Esophagus squamous epithelium (tissue), 5 donors: Measurements from ENCODE around the gene CLEC14A. TPM values are rescaled to one million over a fixed set of nuclear protein-coding genes. Genes with fewer than 3 reads are reported as not detected.

Experiments used
- DNase-seq: peaks from one replicate; lab custom pipeline; 2025; lab: John Stamatoyannopoulos, UW
- H3K27ac ChIP-seq, 4 donors: fragments of 200-600 bp; sonication (generic); one replicate each; pipeline ENCODE4 v1.5.1; 2016 to 2019; ENCODE audit warnings: mild to moderate bottlenecking in 1 of 4
- H3K27me3 ChIP-seq, 4 donors: fragments of 200-600 bp; sonication (generic); 1 replicate in 3 of 4; 2 replicates in 1 of 4; pipeline versions ENCODE4 v1.5.1 to v1.6.0; 2017 to 2021; ENCODE audit warnings: antibody characterized with exemption in 1 of 4
- H3K36me3 ChIP-seq, 3 donors: fragments of 200-600 bp; sonication (generic); one replicate each; pipeline ENCODE4 v1.5.1; 2016 to 2019
- H3K4me1 ChIP-seq, 3 donors: fragments of 200-600 bp; sonication (generic); one replicate each; pipeline ENCODE4 v1.5.1; 2017 to 2019
- H3K4me3 ChIP-seq, 4 donors: fragments of 200-600 bp; sonication (generic); 1 replicate in 3 of 4; 2 replicates in 1 of 4; pipeline ENCODE4 v1.5.1; 2016 to 2019; ENCODE audit warnings: mild to moderate bottlenecking in 2 of 4, moderate library complexity in 1 of 4
- H3K9me3 ChIP-seq, 3 donors: fragments of 200-600 bp; sonication (generic); one replicate each; pipeline ENCODE4 v1.5.1; 2016 to 2019
- POLR2A ChIP-seq, 4 donors: fragments of 450-650 bp; IDR thresholded peaks; one replicate each; pipeline ENCODE4 v1.6.1; 2017; ENCODE audit warnings: antibody characterized with exemption in 4 of 4, mild to moderate bottlenecking in 4 of 4, moderate library complexity in 3 of 4
- WGBS, 2 donors: methylation state at CpG; one replicate each; pipeline ENCODE4 v1.1.5; 2018; 5-methylcytosine and 5-hydroxymethylcytosine counted together
- intact Hi-C: fragments of 100-400 bp; cut with DNase I; formaldehyde crosslinking; loops from one replicate; pipeline ENCODE4 v1.15.0; 2022
- total RNA-seq, 4 donors: library from RNA; depleted of rRNA; stranded (reverse); fragments of >200 nt; gene quantifications; one replicate each; pipeline ENCODE4 v1.1.0, GENCODE V29; 2016
- TF ChIP-seq, protein P1 (sequence below), 6 experiments: fragments of 450-650 bp in 4 of 6; fragments of 200-600 bp in 2 of 6; sonication (generic) in 2 of 6; IDR thresholded peaks; one replicate each; pipeline ENCODE4 v1.5.1; 2016 to 2019; ENCODE audit warnings: antibody characterized with exemption in 6 of 6, mild to moderate bottlenecking in 4 of 6, moderate library complexity in 4 of 6
- donor health status: DM: yes; HTN: yes; CAD: no.

The CLEC14A gene, protein sequence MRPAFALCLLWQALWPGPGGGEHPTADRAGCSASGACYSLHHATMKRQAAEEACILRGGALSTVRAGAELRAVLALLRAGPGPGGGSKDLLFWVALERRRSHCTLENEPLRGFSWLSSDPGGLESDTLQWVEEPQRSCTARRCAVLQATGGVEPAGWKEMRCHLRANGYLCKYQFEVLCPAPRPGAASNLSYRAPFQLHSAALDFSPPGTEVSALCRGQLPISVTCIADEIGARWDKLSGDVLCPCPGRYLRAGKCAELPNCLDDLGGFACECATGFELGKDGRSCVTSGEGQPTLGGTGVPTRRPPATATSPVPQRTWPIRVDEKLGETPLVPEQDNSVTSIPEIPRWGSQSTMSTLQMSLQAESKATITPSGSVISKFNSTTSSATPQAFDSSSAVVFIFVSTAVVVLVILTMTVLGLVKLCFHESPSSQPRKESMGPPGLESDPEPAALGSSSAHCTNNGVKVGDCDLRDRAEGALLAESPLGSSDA
- total RNA-seq, result 10 to 100 TPM in 2 of 4 donors, 1 to 10 TPM in 2; 5.4 to 18.5 (median 9.3) TPM

DNA sequence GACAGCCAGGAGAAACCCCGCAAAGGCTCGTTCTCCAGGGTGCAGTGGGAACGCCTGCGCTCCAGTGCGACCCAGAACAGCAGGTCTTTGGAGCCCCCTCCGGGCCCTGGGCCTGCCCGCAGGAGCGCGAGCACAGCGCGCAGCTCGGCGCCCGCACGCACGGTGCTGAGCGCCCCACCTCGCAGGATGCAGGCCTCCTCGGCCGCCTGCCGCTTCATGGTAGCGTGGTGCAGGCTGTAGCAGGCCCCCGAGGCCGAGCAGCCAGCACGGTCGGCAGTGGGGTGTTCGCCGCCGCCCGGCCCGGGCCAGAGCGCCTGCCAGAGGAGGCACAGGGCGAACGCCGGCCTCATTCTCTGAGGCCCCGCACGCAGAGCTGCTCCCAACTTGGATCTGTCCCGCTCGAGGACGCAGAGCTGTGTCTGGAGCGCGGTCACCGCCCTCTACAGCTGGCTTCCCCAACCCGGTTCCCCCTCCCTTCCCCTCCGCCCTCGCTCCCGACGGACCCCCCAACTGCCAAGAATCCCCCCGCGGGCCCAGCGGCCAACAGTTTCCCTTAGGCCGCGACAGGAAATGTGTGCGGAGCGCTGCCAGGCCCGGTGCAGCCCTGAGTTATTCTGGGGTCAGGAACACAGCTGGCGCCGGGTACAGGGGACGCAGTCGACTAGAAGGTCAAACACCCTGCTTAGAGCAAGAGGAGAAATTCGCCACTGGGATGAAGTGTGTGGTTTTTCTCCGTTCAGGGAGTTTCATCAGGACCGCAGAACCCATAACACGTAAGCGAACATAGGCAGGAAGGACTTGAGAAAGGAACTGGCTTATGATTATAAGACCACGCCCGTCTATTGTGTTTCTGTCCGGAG lies at the start of gene CLEC14A:
Gene CLEC14A, minus strand, starts transcription at position 421 of the 860 bp plus-strand sequence. Its CDS starts 71 bp downstream, at position 350.
- Histone ChIP-seq H3K4me1 (peaks cover 0 to 17% (median 0%) of the 10 kb centered on the region in 3 donors), H3K4me3 (peak within 1 kb of the TSS; percentile 34 to 67 (median 45)), H3K27me3 (peaks cover 0 to 39% (median 0%) of the 10 kb centered on the region in 4 donors), H3K9me3 (no peaks in the 10 kb centered on the region), H3K27ac (peak within 1 kb of the TSS; percentile 68 to 91 (median 78)), H3K36me3 (no peaks in the 10 kb centered on the region)
- TF ChIP-seq, protein P1, sequence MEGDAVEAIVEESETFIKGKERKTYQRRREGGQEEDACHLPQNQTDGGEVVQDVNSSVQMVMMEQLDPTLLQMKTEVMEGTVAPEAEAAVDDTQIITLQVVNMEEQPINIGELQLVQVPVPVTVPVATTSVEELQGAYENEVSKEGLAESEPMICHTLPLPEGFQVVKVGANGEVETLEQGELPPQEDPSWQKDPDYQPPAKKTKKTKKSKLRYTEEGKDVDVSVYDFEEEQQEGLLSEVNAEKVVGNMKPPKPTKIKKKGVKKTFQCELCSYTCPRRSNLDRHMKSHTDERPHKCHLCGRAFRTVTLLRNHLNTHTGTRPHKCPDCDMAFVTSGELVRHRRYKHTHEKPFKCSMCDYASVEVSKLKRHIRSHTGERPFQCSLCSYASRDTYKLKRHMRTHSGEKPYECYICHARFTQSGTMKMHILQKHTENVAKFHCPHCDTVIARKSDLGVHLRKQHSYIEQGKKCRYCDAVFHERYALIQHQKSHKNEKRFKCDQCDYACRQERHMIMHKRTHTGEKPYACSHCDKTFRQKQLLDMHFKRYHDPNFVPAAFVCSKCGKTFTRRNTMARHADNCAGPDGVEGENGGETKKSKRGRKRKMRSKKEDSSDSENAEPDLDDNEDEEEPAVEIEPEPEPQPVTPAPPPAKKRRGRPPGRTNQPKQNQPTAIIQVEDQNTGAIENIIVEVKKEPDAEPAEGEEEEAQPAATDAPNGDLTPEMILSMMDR (IDR thresholded peaks at IDR 0.05), result no peak
- TF ChIP-seq POLR2A (IDR thresholded peaks at IDR 0.05), result peak in 2 of 4 donors; percentile 7 to 44
- 41 to 52% methylated on average over 12 to 20 of the region's 68 CpGs for WGBS, 2 donors
- DNase-seq, result no peak
- intact Hi-C loops, result no loop called here

DNA sequence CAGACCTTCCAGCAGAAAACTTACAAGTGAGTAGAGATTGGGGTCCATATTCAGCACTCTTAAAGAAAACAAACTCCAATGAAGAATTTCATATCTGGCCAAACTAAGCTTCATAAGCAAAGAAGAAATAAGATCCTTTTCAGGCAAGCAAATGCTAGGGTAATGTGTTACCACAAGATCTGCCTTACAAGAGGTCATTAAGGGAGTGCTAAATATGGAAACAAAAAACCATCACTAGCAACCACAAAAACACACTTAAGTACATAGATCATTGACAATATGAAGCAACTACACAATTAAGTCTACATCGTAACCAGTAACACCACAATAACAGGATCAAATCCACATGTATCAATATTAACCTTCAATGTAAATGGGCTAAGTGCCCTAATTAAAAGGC lies 47.1 kb upstream of the CLEC14A start:
- H3K4me1 ChIP-seq, result no peaks in the 10 kb centered on the region
- no peaks in the 10 kb centered on the region for H3K27me3 ChIP-seq
- TF ChIP-seq, protein P1 (IDR thresholded peaks at IDR 0.05), result no peak
- TF ChIP-seq POLR2A (IDR thresholded peaks at IDR 0.05), result no peak
- H3K36me3 ChIP-seq, result no peaks in the 10 kb centered on the region
- no peak overlapping the region for H3K27ac ChIP-seq
- no peak overlapping the region for H3K4me3 ChIP-seq
- DNase-seq, result no peak
- intact Hi-C loops, result no loop called here
- H3K9me3 ChIP-seq, result no peaks in the 10 kb centered on the region
- 93 to 100% methylated on average over 1 of the region's 1 CpG for WGBS, 2 donors

DNA sequence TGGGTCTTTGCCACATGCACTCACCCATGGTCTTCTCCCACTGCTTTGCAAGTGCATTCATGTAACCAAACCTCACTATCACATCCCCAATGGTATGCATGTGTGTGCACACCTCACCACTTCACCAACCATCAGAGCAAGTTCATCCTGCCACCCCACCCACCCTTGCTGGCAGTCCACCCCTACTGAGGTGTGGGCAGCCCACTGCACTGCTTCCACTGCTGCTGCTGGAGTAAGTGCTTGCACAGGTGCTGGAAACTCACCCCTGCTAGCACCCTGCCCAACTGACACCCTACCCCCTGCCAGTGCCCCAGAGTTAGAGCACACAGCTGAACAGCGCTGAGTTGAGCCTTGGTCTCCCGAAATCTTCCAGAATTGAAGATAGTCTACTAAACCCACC lies 46.1 kb upstream of the CLEC14A start:
- no peak overlapping the region for H3K4me3 ChIP-seq
- H3K27me3 ChIP-seq, result no peaks in the 10 kb centered on the region
- 73 to 80% methylated on average over 2 of the region's 2 CpGs for WGBS, 2 donors
- no peak for TF ChIP-seq POLR2A (IDR thresholded peaks at IDR 0.05)
- TF ChIP-seq, protein P1 (IDR thresholded peaks at IDR 0.05), result no peak
- H3K9me3 ChIP-seq, result no peaks in the 10 kb centered on the region
- intact Hi-C loops, result no loop called here
- no peak for DNase-seq
- H3K4me1 ChIP-seq, result no peaks in the 10 kb centered on the region
- no peak overlapping the region for H3K27ac ChIP-seq
- no peaks in the 10 kb centered on the region for H3K36me3 ChIP-seq

DNA sequence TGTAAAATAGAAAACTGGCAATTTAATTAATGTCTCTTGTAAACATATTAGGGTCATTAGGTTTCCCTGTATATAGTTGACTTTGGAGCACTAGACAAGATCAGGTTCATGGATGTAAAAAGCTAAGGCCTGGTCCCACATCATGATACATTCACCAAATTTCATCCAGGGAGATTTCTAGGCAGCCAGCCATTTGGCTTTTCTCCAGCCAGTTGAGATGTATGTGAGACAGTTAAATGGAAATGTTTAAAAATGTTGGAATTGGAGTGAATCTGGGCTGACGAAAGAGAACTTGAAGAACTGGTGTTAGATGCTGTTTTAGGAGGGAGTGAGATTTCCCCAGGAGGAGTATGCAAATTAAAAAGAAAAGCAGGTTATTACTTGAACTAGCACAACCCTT lies 41.8 kb upstream of the CLEC14A start:
- no peak overlapping the region for H3K27ac ChIP-seq
- intact Hi-C loops, result no loop called here
- no peak for DNase-seq
- H3K4me1 ChIP-seq, result no peaks in the 10 kb centered on the region
- no peaks in the 10 kb centered on the region for H3K9me3 ChIP-seq
- TF ChIP-seq POLR2A (IDR thresholded peaks at IDR 0.05), result no peak
- TF ChIP-seq, protein P1 (IDR thresholded peaks at IDR 0.05), result no peak
- no peaks in the 10 kb centered on the region for H3K27me3 ChIP-seq
- 19 to 33% methylated on average over 1 of the region's 1 CpG for WGBS, 2 donors
- H3K36me3 ChIP-seq, result no peaks in the 10 kb centered on the region
- no peak overlapping the region for H3K4me3 ChIP-seq
